Activated naive CD8-positive, alpha-beta T cell treated with anti-CD3 and anti-CD28 coated beads, Interleukin-2, amount 50 U/mL, for 24 hours (primary cell): ENCODE results near the gene ZP3.
A peak's percentile ranks its signal among the peaks of the same experiment; 100 is the strongest.
"Not testable (repeated sequence)": the region's sequence is repeated elsewhere in the genome, so short reads cannot be mapped to it uniquely, and the experiment has no call there.

ENCODE experiments used
- ATAC-seq: fragments of 150-1000 bp; cut with Tn5 transposase; one replicate; pipeline ENCODE4 v1.10.0; 2021
- DNase-seq: peaks from one replicate; pipeline ENCODE4 v3.0.0; 2021
- H3K27ac Mint-ChIP-seq: one replicate; pipeline ENCODE4 v1.8.0; 2021; ENCODE audit warnings: mild to moderate bottlenecking, mixed read lengths
- H3K27me3 Mint-ChIP-seq: one replicate; pipeline ENCODE4 v1.8.0; 2021; ENCODE audit warnings: mixed read lengths
- H3K36me3 Mint-ChIP-seq: one replicate; pipeline ENCODE4 v1.8.0; 2021; ENCODE audit warnings: low read depth, mixed read lengths
- H3K4me1 Mint-ChIP-seq: one replicate; pipeline ENCODE4 v1.8.0; 2021; ENCODE audit warnings: mixed read lengths
- H3K4me3 Mint-ChIP-seq: one replicate; pipeline ENCODE4 v1.8.0; 2021; ENCODE audit warnings: mild to moderate bottlenecking, moderate library complexity, mixed read lengths
- H3K9me3 Mint-ChIP-seq: one replicate; pipeline ENCODE4 v1.8.0; 2021; ENCODE audit warnings: mixed read lengths

Gene ZP3

DNA sequence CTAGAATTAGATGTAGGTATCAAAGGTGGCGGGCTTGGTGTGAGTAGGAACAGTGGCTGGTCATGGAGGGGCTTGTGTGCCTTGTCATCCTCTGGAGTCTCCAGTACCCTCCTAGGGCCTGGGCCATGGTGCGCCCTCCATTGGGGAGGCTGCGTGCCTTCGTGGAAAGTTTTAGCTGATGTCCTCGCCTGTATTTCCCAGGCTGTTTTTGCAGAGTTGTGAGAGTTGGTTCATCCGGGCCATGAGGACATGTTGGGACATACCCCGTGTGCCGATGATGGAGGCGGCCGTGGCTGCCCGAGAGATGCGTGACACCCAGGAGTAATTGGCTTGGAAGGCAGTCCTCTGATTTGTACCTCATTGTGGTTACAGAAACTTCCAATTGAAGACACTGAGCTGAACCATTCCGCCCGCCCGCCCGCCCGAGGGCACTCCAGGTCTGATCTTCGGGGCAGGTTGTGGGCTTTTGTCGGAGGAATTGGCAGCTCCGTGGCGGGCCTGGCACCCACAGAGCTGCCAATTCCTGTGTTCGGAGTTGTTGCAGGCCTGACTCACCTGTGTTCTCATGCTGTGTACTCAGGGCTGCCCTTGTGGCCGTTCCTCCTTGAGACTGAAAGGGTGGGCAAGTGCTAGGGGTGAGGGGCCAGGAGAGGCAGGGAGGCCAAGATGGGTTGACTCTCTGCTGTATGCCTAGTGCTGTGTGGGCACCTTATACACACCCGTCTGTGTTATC, 52.2 kb downstream of the ZP3 start:
- DNase-seq, ATAC-seq, H3K27me3 Mint-ChIP-seq, H3K4me3 Mint-ChIP-seq, H3K9me3 Mint-ChIP-seq, H3K27ac Mint-ChIP-seq, H3K4me1 Mint-ChIP-seq, H3K36me3 Mint-ChIP-seq: not testable (repeated sequence)

DNA sequence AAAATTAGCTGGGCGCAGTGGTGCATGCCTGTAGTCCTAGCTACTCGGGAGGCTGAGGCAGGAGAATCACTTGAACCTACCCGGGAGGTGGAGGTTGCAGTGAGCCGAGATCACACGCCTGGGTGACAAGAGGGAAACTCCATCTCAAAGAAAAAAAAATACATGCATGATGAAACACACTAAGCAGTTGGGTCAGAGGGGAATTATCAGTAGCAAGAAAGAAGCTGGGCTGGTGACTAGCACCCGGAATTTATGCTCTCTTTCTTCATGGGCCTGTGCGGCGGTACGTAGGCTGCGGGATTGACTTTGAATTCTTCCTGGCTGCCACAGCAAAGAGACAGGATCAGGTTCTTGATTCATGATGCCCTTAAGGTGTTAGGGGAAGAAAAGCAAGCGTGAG, 54.9 kb downstream of the ZP3 start:
- not testable (repeated sequence) for H3K27me3 Mint-ChIP-seq, H3K36me3 Mint-ChIP-seq, H3K4me1 Mint-ChIP-seq, H3K27ac Mint-ChIP-seq, H3K9me3 Mint-ChIP-seq, H3K4me3 Mint-ChIP-seq, DNase-seq
- peak; percentile 6 for ATAC-seq

- H3K4me3 Mint-ChIP-seq, H3K36me3 Mint-ChIP-seq, H3K9me3 Mint-ChIP-seq, H3K27ac Mint-ChIP-seq, DNase-seq, H3K27me3 Mint-ChIP-seq, H3K4me1 Mint-ChIP-seq, ATAC-seq: not testable (repeated sequence)
Observed at GRCh38 chr7:76480403-76481253, 55.9 kb downstream of the ZP3 start.

- H3K36me3 Mint-ChIP-seq, H3K27ac Mint-ChIP-seq, H3K9me3 Mint-ChIP-seq, DNase-seq, H3K27me3 Mint-ChIP-seq, H3K4me3 Mint-ChIP-seq, ATAC-seq, H3K4me1 Mint-ChIP-seq: not testable (repeated sequence)
Observed at GRCh38 chr7:76482660-76483059, 57.9 kb downstream of the ZP3 start.

DNA sequence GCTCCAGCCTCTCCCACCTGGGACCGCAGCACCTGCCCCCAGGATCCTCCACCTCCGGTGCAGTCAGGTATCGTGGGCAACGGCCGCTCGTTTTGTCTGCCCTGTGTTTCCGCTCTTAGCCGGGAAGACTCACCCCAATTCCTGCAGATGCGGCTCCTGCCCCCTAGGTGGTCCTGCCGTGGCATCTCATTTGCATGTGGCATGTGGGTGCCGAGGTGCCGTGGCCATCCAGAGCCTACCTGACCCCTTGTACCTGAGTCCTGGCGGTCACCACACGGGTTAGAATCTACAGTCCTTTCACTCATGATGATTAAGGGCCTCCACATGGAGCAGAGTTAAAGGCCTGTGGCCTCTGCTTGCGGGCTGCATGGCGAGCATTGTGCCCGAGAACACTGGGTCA, 58.3 kb downstream of the ZP3 start:
- H3K9me3 Mint-ChIP-seq, ATAC-seq, DNase-seq, H3K27me3 Mint-ChIP-seq, H3K4me3 Mint-ChIP-seq, H3K4me1 Mint-ChIP-seq, H3K27ac Mint-ChIP-seq, H3K36me3 Mint-ChIP-seq: not testable (repeated sequence)

DNA sequence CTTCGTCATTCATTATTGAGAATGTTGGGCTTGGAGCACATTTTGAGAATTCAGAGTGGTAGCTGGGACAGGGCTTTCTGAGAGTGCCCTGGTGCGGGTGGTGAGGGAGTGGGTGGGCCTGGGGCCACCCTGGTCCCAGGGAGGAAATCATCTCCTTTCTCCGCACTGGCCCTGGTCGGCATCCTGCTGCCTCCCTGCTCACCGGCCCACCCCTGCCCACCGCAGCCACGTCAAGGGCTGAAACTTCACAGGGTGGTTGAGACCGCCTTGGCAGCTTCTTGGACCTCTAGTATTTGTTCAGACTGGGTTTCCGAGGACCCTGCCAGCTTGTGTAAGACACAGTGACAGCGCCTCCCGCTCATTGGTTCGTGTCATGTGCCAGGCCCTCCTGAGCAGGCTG, 59.7 kb downstream of the ZP3 start:
- DNase-seq, ATAC-seq, H3K4me1 Mint-ChIP-seq, H3K27ac Mint-ChIP-seq, H3K9me3 Mint-ChIP-seq, H3K4me3 Mint-ChIP-seq, H3K27me3 Mint-ChIP-seq, H3K36me3 Mint-ChIP-seq: not testable (repeated sequence)

DNA sequence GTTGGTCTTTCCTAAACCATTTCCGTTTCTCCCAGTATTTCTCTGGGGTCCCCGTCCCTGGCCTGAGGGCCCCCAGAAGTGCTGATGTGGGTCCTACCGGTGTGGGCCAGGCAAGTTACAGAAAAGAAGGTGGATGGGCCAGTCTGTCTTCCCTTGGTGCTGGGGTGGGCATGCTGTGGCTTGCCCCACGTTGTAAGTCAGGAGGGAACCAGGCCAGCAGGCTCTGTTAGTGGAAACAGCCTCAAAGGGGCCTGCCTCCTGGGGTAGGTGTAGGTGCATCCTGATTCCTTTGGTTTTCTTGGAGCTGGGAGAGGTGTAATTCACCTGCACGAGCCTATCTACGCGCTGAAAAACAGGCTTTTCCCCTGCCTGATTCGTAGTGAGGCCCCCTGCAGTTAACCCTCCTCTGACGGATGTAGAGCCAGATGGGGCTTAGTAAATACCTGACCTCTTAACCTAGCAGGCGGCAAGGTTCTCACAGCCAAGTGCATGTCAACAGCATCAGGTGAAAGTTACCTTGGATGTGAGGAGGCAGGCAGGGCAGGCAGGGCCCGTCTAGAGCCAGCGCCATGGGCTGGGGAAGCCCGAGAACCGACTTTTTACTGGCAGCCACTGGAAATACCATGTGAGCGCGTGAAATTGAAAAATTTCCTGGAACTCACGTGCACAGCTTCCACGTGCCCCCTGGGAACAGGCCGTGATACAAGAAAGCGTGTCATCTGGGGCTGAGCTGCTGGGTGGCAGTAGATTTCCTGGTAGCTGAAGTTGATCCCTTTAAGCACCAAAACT, 61.3 kb downstream of the ZP3 start:
- not testable (repeated sequence) for H3K27ac Mint-ChIP-seq, DNase-seq, H3K4me3 Mint-ChIP-seq, H3K9me3 Mint-ChIP-seq, H3K4me1 Mint-ChIP-seq, H3K36me3 Mint-ChIP-seq, H3K27me3 Mint-ChIP-seq
- peak; percentile 13 for ATAC-seq

- peak; percentile 31 for DNase-seq
- not testable (repeated sequence) for H3K9me3 Mint-ChIP-seq, H3K27me3 Mint-ChIP-seq, H3K36me3 Mint-ChIP-seq, H3K4me1 Mint-ChIP-seq
- peak overlapping the region; percentile 21 for H3K4me3 Mint-ChIP-seq
- ATAC-seq = peak; percentile 99
- H3K27ac Mint-ChIP-seq = peak overlapping the region; percentile 80
Observed at GRCh38 chr7:76486618-76487017, 61.9 kb downstream of the ZP3 start.

DNA sequence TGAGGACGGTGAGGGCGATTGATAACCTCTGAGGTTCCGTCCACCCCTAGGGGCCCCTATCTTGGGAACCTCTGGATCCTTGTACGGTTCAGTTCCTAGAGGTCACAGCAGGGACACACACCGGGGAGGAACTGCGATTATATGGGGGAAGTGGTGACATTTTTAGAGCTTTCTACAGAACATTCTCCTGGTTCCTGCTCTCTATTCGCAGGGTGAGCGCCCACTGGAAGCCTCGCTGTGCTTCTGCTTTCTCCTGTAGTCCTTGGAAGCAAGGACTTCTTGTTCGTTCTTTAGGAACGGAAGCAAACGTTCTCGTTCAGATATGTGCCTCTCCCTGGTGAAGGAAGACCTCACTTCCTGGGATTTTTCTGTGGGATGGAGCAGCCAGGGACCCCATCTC, 63.2 kb downstream of the ZP3 start:
- H3K27me3 Mint-ChIP-seq, H3K4me1 Mint-ChIP-seq, DNase-seq, H3K4me3 Mint-ChIP-seq, H3K27ac Mint-ChIP-seq, H3K9me3 Mint-ChIP-seq, ATAC-seq, H3K36me3 Mint-ChIP-seq: not testable (repeated sequence)
